GM12875 (cell line): ENCODE results near the gene LIMS2.

Experiments
- H3K4me3 ChIP-seq: one replicate; pipeline ENCODE4 v1.5.1; 2011; ENCODE audit warnings: low read depth, low read length, control low read depth
- TF ChIP-seq, protein P1 (sequence below): IDR thresholded peaks from 2 replicates; pipeline ENCODE4 v1.5.1; 2011; ENCODE audit warnings: low read depth, mild to moderate bottlenecking, control low read depth, inconsistent platforms, low read length, moderate library complexity, borderline replicate concordance; ENCODE audit not compliant: insufficient read depth

The LIMS2 gene

DNA sequence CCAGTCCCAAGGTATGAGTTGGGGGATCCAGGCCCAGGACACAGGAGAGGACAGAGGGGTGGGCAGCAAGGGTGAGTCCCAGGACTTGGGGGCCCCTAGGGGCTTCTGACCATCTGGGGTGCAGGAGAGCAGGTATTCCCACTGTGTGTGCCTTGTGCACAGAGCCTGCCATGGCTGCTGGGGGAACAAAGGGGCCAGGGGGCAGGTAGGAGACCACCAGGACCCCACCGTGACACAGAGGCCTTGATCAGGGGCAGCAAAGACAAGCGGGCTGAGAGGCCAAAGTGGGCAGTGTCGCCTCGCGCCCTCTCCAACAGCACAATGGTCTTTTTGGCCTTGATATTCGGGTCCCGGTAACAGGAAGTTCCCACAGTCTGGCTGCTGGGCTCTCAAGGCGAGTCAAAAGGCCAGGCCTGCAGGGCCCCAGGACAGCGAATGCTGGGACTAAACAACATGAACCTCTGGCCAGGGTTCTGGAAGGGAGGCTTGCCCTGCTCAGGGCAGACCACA, 41.7 kb downstream of the LIMS2 start:
- H3K4me3 ChIP-seq = no peak overlapping the region
- TF ChIP-seq, protein P1, sequence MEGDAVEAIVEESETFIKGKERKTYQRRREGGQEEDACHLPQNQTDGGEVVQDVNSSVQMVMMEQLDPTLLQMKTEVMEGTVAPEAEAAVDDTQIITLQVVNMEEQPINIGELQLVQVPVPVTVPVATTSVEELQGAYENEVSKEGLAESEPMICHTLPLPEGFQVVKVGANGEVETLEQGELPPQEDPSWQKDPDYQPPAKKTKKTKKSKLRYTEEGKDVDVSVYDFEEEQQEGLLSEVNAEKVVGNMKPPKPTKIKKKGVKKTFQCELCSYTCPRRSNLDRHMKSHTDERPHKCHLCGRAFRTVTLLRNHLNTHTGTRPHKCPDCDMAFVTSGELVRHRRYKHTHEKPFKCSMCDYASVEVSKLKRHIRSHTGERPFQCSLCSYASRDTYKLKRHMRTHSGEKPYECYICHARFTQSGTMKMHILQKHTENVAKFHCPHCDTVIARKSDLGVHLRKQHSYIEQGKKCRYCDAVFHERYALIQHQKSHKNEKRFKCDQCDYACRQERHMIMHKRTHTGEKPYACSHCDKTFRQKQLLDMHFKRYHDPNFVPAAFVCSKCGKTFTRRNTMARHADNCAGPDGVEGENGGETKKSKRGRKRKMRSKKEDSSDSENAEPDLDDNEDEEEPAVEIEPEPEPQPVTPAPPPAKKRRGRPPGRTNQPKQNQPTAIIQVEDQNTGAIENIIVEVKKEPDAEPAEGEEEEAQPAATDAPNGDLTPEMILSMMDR = no peak

DNA sequence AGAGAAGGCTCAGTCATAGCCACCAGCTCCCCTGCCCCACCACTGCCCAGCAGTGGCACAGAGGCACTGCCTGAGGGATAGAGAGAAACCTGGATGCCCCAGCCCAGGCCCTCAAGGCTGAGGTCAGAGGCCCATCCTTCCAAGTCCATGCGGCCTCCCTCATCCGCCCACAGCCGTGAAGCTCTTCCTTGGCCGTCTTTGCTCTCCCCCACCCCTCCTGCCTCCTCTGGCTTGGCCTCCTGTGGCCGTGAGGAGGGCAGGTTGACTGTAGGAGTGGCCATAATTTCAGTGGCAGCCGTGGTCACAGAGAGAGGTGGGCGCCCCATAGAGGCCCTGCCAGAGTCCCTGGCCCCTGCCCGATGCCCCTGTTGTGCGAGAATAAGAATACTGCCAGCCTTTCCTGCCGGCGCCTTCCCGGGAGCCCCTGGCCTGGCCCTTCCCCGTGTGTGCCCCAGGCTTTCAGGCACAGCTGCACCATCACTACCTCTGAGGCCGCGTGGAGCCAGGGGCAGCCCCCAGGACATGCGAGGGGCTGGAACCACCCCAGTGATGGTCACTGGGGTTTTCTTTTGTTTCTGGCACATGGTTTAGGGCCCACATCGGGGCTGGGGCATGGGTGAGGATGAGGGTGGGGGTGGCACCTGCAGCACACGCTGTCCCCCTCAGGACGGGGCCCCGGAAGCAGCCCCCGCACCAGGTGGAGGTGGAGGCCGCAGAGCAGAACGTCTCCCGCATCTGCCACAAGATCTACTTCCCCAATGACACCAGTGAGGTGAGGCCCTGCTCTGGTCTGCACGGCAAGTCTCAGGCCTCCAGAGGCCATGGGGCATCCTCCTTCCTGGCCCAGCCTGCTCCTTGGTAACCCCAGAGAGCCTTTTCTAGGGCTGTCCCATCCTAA, 42.5 kb downstream of the LIMS2 start:
- TF ChIP-seq, protein P1 = no peak
- no peak overlapping the region for H3K4me3 ChIP-seq

DNA sequence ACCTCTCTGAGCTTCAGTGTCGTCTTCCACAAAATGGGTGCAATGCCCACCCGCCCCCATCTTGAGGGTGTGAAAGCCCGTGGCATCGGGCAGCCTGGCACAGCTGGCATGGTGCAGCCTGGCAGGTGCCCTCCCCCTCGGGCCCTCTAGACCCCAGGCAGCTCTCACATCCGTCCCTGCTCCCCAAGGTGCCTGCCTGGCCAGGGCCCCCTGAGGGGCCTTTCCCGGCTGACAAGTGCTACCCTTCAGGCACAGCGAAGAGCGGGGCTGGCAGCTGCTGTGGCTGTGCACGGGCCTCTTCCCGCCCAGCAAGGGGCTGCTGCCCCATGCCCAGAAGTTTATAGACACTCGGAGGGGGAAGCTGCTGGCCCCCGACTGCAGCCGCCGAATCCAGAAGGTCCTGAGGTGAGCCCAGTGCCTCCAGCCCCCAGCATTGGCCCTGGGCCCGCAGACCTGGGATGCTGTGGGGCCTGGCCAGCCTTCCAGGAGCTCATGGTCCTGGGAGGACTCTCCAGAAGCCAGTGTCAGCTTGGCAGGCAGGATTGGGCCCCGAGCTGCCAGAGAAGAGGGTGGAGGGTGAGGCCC, 43.2 kb downstream of the LIMS2 start:
- H3K4me3 ChIP-seq = no peak overlapping the region
- TF ChIP-seq, protein P1 = no peak

DNA sequence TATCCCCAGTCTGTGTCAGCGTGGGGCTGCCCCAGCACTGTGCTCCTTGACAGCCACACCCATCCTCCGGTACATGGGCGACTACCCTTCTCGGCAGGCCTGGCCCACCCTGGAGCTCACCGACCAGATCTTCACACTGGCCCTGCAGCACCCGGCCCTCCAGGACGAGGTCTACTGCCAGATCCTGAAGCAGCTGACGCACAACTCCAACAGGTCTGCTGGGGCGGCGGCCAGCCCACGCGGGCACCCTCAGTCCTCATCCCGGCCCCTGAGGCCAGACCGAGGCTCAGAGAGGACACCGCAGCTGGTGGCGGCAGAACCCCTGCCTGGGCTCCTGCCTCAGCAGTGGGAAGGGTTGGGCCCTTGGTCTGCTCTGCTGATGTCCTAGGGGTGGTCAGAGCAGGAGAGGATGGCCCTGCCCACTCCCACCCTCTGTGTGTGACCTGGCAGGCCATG, 43.8 kb downstream of the LIMS2 start:
- TF ChIP-seq, protein P1 = no peak
- H3K4me3 ChIP-seq = no peak overlapping the region

DNA sequence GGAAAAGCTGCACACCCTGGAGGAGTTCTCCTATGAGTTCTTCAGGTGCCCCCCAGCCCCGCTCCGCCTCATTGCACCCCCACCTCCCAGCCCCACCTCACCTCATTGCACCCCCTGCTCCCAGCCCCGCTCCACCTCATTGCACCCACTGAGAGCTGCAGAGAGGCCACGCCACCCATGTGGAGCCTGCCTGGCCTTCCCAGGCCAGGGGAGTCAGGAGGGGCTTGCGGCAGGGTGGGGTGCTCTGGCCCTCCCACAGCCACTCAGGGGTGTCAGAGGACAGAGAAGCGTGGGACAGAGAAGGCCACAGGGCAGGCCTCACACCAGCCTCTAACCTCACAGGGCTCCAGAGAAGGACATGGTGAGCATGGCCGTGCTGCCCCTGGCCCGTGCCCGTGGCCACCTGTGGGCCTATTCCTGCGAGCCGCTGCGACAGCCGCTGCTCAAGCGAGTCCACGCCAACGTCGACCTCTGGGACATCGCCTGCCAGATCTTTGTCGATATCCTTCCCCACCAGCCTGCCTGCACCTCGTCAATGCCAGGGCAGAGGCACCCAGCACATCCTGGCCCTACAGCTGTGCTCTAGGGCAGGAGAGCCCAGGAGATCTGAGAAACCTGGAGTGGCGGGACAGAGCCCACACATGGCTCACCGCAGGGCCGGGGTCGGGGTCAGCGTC, 44.3 kb downstream of the LIMS2 start:
- H3K4me3 ChIP-seq = no peak overlapping the region

DNA sequence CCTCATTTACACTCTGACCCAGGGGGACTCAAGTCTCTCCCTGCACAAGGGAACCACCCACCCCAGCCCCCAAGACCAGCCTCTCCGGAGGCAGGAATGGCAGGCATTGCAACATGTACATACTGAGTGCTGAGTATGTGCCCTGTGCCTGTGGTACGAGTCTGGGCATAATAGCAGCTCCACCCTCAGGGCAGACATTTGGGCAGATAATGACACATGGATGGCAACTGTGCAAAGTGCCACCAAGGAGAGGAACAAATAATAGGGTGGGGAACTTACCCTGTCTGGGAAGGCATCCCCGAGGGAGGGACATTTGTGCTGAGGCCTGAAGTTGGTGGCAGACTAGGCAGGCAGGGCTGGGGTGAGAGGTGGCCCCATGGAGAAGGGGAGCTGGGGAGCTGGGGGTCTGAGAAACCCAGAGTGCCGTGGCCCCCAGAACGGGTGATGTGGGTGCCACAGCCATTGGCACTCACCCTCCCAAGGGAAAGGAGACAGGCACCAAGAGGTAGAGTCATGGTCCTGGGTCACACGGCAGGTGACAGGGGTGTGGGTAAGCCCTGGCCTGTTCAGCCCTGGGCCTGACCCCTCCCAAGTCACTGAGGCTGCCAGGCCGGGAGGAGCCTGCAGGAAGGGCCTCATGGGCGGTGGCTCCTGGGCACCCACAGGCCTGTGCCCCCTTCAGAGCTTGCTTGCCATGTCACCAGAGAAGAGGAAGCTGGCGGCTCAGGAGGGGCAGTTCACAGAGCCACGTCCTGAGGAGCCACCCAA, 45.0 kb downstream of the LIMS2 start:
- H3K4me3 ChIP-seq = no peak overlapping the region
- TF ChIP-seq, protein P1 = no peak

More for the DNA sequence above, 44.3 kb downstream of the LIMS2 start:
- TF ChIP-seq, protein P1 = no peak
